ENCODE data around the gene HK2.

The HK2 gene

GRCh38 chr2:74883011-74883410 is 49.1 kb downstream of the HK2 start:
- H3K4me1 ChIP-seq (ENCODE audit: control insufficient read depth, insufficient read depth, low read length, poor library complexity, severe bottlenecking) = no peaks in the 10 kb centered on the region
- no peak overlapping the region for H3K27ac ChIP-seq (ENCODE audit: insufficient read depth, low read length, poor library complexity, severe bottlenecking)
- H3K4me3 ChIP-seq (ENCODE audit: insufficient read depth, low read depth, low read length, poor library complexity, severe bottlenecking) = no peak overlapping the region
- DNase-seq = no peak
- H3K27me3 ChIP-seq (replicated peaks; ENCODE audit: control insufficient read depth, insufficient read depth, low read length, poor library complexity, severe bottlenecking) = no peaks in the 10 kb centered on the region
- no peaks in the 10 kb centered on the region for H3K9me3 ChIP-seq (ENCODE audit: control insufficient read depth, low read length)
- peaks cover 53% of the 10 kb centered on the region for H3K36me3 ChIP-seq (ENCODE audit: control insufficient read depth, insufficient read depth, low read length)

GRCh38 chr2:74884118-74884762 is 50.3 kb downstream of the HK2 start:
- H3K27ac ChIP-seq (ENCODE audit: insufficient read depth, low read length, poor library complexity, severe bottlenecking) = no peak overlapping the region
- no peaks in the 10 kb centered on the region for H3K4me1 ChIP-seq (ENCODE audit: control insufficient read depth, insufficient read depth, low read length, poor library complexity, severe bottlenecking)
- H3K4me3 ChIP-seq (ENCODE audit: insufficient read depth, low read depth, low read length, poor library complexity, severe bottlenecking) = no peak overlapping the region
- no peaks in the 10 kb centered on the region for H3K9me3 ChIP-seq (ENCODE audit: control insufficient read depth, low read length)
- DNase-seq = no peak
- no peaks in the 10 kb centered on the region for H3K27me3 ChIP-seq (replicated peaks; ENCODE audit: control insufficient read depth, insufficient read depth, low read length, poor library complexity, severe bottlenecking)
- H3K36me3 ChIP-seq (ENCODE audit: control insufficient read depth, insufficient read depth, low read length) = peaks cover 53% of the 10 kb centered on the region

GRCh38 chr2:74884866-74885265 is 50.9 kb downstream of the HK2 start:
- Histone ChIP-seq H3K9me3 (ENCODE audit: control insufficient read depth, low read length) (no peaks in the 10 kb centered on the region), H3K27ac (ENCODE audit: insufficient read depth, low read length, poor library complexity, severe bottlenecking) (no peak overlapping the region), H3K36me3 (ENCODE audit: control insufficient read depth, insufficient read depth, low read length) (peaks cover 53% of the 10 kb centered on the region), H3K4me1 (ENCODE audit: control insufficient read depth, insufficient read depth, low read length, poor library complexity, severe bottlenecking) (no peaks in the 10 kb centered on the region), H3K27me3 (replicated peaks; ENCODE audit: control insufficient read depth, insufficient read depth, low read length, poor library complexity, severe bottlenecking) (no peaks in the 10 kb centered on the region), H3K4me3 (ENCODE audit: insufficient read depth, low read depth, low read length, poor library complexity, severe bottlenecking) (no peak overlapping the region)
- DNase-seq = no peak

- Histone ChIP-seq H3K36me3 (ENCODE audit: control insufficient read depth, insufficient read depth, low read length) (peaks cover 54% of the 10 kb centered on the region), H3K9me3 (ENCODE audit: control insufficient read depth, low read length) (no peaks in the 10 kb centered on the region)
These were observed 52.3 kb downstream of the HK2 start for GRCh38 chr2:74886251-74886650.

GRCh38 chr2:74886811-74887210 is 52.9 kb downstream of the HK2 start:
- Histone ChIP-seq H3K4me1 (ENCODE audit: control insufficient read depth, insufficient read depth, low read length, poor library complexity, severe bottlenecking) (no peaks in the 10 kb centered on the region), H3K9me3 (ENCODE audit: control insufficient read depth, low read length) (no peaks in the 10 kb centered on the region), H3K36me3 (ENCODE audit: control insufficient read depth, insufficient read depth, low read length) (peaks cover 49% of the 10 kb centered on the region), H3K27ac (ENCODE audit: insufficient read depth, low read length, poor library complexity, severe bottlenecking) (no peak overlapping the region), H3K27me3 (replicated peaks; ENCODE audit: control insufficient read depth, insufficient read depth, low read length, poor library complexity, severe bottlenecking) (no peaks in the 10 kb centered on the region), H3K4me3 (ENCODE audit: insufficient read depth, low read depth, low read length, poor library complexity, severe bottlenecking) (no peak overlapping the region)
- no peak for DNase-seq

More at GRCh38 chr2:74886251-74886650, 52.3 kb downstream of the HK2 start:
- H3K27me3 ChIP-seq (replicated peaks; ENCODE audit: control insufficient read depth, insufficient read depth, low read length, poor library complexity, severe bottlenecking) = no peaks in the 10 kb centered on the region
- no peaks in the 10 kb centered on the region for H3K4me1 ChIP-seq (ENCODE audit: control insufficient read depth, insufficient read depth, low read length, poor library complexity, severe bottlenecking)
- H3K27ac ChIP-seq (ENCODE audit: insufficient read depth, low read length, poor library complexity, severe bottlenecking) = no peak overlapping the region
- no peak for DNase-seq
- H3K4me3 ChIP-seq (ENCODE audit: insufficient read depth, low read depth, low read length, poor library complexity, severe bottlenecking) = no peak overlapping the region

GRCh38 chr2:74887445-74887951 is 53.6 kb downstream of the HK2 start:
- Histone ChIP-seq H3K9me3 (ENCODE audit: control insufficient read depth, low read length) (no peaks in the 10 kb centered on the region), H3K27me3 (replicated peaks; ENCODE audit: control insufficient read depth, insufficient read depth, low read length, poor library complexity, severe bottlenecking) (no peaks in the 10 kb centered on the region), H3K36me3 (ENCODE audit: control insufficient read depth, insufficient read depth, low read length) (peaks cover 49% of the 10 kb centered on the region), H3K4me3 (ENCODE audit: insufficient read depth, low read depth, low read length, poor library complexity, severe bottlenecking) (no peak overlapping the region), H3K4me1 (ENCODE audit: control insufficient read depth, insufficient read depth, low read length, poor library complexity, severe bottlenecking) (no peaks in the 10 kb centered on the region), H3K27ac (ENCODE audit: insufficient read depth, low read length, poor library complexity, severe bottlenecking) (no peak overlapping the region)
- DNase-seq = no peak

GRCh38 chr2:74887960-74888700 is 54.2 kb downstream of the HK2 start:
- no peak overlapping the region for H3K27ac ChIP-seq (ENCODE audit: insufficient read depth, low read length, poor library complexity, severe bottlenecking)
- no peaks in the 10 kb centered on the region for H3K4me1 ChIP-seq (ENCODE audit: control insufficient read depth, insufficient read depth, low read length, poor library complexity, severe bottlenecking)
- H3K4me3 ChIP-seq (ENCODE audit: insufficient read depth, low read depth, low read length, poor library complexity, severe bottlenecking) = no peak overlapping the region
- DNase-seq = no peak
- H3K36me3 ChIP-seq (ENCODE audit: control insufficient read depth, insufficient read depth, low read length) = peaks cover 46% of the 10 kb centered on the region
- H3K9me3 ChIP-seq (ENCODE audit: control insufficient read depth, low read length) = no peaks in the 10 kb centered on the region
- no peaks in the 10 kb centered on the region for H3K27me3 ChIP-seq (replicated peaks; ENCODE audit: control insufficient read depth, insufficient read depth, low read length, poor library complexity, severe bottlenecking)

GRCh38 chr2:74889159-74889558 is 55.2 kb downstream of the HK2 start:
- Histone ChIP-seq H3K4me1 (ENCODE audit: control insufficient read depth, insufficient read depth, low read length, poor library complexity, severe bottlenecking) (no peaks in the 10 kb centered on the region), H3K4me3 (ENCODE audit: insufficient read depth, low read depth, low read length, poor library complexity, severe bottlenecking) (no peak overlapping the region), H3K9me3 (ENCODE audit: control insufficient read depth, low read length) (no peaks in the 10 kb centered on the region), H3K27ac (ENCODE audit: insufficient read depth, low read length, poor library complexity, severe bottlenecking) (no peak overlapping the region), H3K27me3 (replicated peaks; ENCODE audit: control insufficient read depth, insufficient read depth, low read length, poor library complexity, severe bottlenecking) (no peaks in the 10 kb centered on the region), H3K36me3 (ENCODE audit: control insufficient read depth, insufficient read depth, low read length) (peaks cover 44% of the 10 kb centered on the region)
- DNase-seq = no peak

GRCh38 chr2:74890711-74891110 is 56.8 kb downstream of the HK2 start:
- no peak overlapping the region for H3K27ac ChIP-seq (ENCODE audit: insufficient read depth, low read length, poor library complexity, severe bottlenecking)
- no peak for DNase-seq
- H3K36me3 ChIP-seq (ENCODE audit: control insufficient read depth, insufficient read depth, low read length) = peaks cover 40% of the 10 kb centered on the region
- no peaks in the 10 kb centered on the region for H3K4me1 ChIP-seq (ENCODE audit: control insufficient read depth, insufficient read depth, low read length, poor library complexity, severe bottlenecking)
- H3K27me3 ChIP-seq (replicated peaks; ENCODE audit: control insufficient read depth, insufficient read depth, low read length, poor library complexity, severe bottlenecking) = no peaks in the 10 kb centered on the region
- no peaks in the 10 kb centered on the region for H3K9me3 ChIP-seq (ENCODE audit: control insufficient read depth, low read length)
- H3K4me3 ChIP-seq (ENCODE audit: insufficient read depth, low read depth, low read length, poor library complexity, severe bottlenecking) = no peak overlapping the region

- Histone ChIP-seq H3K9me3 (ENCODE audit: control insufficient read depth, low read length) (no peaks in the 10 kb centered on the region), H3K27ac (ENCODE audit: insufficient read depth, low read length, poor library complexity, severe bottlenecking) (no peak overlapping the region), H3K27me3 (replicated peaks; ENCODE audit: control insufficient read depth, insufficient read depth, low read length, poor library complexity, severe bottlenecking) (no peaks in the 10 kb centered on the region), H3K36me3 (ENCODE audit: control insufficient read depth, insufficient read depth, low read length) (peaks cover 40% of the 10 kb centered on the region), H3K4me3 (ENCODE audit: insufficient read depth, low read depth, low read length, poor library complexity, severe bottlenecking) (no peak overlapping the region), H3K4me1 (ENCODE audit: control insufficient read depth, insufficient read depth, low read length, poor library complexity, severe bottlenecking) (no peaks in the 10 kb centered on the region)
- no peak for DNase-seq
These were observed 57.3 kb downstream of the HK2 start for GRCh38 chr2:74891136-74891764.

Measured in effector memory CD4-positive, alpha-beta T cell (primary cell).